Ishikawa (cell line): Measurements from ENCODE around the gene HDAC9.

Experiments
- CEBPB ChIP-seq: IDR thresholded peaks from 2 replicates; pipeline ENCODE4 v1.6.1; 2012
- CREB1 ChIP-seq: IDR thresholded peaks from 2 replicates; pipeline ENCODE4 v1.6.1; 2012; ENCODE audit warnings: low read depth
- EP300 ChIP-seq: IDR thresholded peaks from 2 replicates; pipeline ENCODE4 v1.6.1; 2012; ENCODE audit warnings: borderline replicate concordance
- RAD21 ChIP-seq: IDR thresholded peaks from 2 replicates; pipeline ENCODE4 v1.6.1; 2012; ENCODE audit warnings: low read depth
- TF ChIP-seq, protein P1 (sequence below): IDR thresholded peaks from 2 replicates; pipeline ENCODE4 v1.6.1; 2012; ENCODE audit warnings: low read depth, mild to moderate bottlenecking

DNA sequence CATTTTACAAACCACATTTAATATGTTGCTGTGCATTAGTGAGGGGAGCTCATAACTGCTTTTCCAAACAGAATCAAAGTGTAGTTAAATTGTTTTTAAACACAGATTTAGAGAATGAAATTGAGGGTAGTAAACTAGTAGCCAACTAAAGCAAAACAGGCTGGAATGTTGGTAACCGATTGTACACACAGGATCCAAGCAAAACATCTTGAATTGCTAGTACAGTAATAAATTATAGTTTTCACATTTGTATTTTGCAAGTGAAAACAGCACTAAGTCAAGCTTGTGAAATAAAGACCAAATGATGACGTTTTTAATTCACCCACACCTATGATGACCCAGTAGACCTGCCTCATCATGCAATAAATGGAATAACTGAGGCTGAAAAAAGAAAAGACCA, 198.3 kb downstream of the HDAC9 start:
- TF ChIP-seq CREB1 (no peak), RAD21 (no peak), EP300 (no peak), CEBPB (no peak)
- TF ChIP-seq, protein P1, sequence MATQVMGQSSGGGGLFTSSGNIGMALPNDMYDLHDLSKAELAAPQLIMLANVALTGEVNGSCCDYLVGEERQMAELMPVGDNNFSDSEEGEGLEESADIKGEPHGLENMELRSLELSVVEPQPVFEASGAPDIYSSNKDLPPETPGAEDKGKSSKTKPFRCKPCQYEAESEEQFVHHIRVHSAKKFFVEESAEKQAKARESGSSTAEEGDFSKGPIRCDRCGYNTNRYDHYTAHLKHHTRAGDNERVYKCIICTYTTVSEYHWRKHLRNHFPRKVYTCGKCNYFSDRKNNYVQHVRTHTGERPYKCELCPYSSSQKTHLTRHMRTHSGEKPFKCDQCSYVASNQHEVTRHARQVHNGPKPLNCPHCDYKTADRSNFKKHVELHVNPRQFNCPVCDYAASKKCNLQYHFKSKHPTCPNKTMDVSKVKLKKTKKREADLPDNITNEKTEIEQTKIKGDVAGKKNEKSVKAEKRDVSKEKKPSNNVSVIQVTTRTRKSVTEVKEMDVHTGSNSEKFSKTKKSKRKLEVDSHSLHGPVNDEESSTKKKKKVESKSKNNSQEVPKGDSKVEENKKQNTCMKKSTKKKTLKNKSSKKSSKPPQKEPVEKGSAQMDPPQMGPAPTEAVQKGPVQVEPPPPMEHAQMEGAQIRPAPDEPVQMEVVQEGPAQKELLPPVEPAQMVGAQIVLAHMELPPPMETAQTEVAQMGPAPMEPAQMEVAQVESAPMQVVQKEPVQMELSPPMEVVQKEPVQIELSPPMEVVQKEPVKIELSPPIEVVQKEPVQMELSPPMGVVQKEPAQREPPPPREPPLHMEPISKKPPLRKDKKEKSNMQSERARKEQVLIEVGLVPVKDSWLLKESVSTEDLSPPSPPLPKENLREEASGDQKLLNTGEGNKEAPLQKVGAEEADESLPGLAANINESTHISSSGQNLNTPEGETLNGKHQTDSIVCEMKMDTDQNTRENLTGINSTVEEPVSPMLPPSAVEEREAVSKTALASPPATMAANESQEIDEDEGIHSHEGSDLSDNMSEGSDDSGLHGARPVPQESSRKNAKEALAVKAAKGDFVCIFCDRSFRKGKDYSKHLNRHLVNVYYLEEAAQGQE, result no peak
